Keratinocyte (primary cell): ENCODE data around the gene IDE. TPM values are rescaled to one million over a fixed set of nuclear protein-coding genes. Genes with fewer than 3 reads are reported as not detected.

ENCODE experiments used
- DNase-seq: peaks from one replicate; pipeline ENCODE4 v3.0.0-alpha.2; 2011; ENCODE audit warnings: low read depth, missing footprints, low spot score
- FAIRE-seq: peaks from 2 replicates; lab custom pipeline; 2011; peaks lifted over from hg19 to GRCh38; lab: Jason Lieb, UNC
- H2AFZ ChIP-seq: 2 replicates; pipeline ENCODE4 v1.6.0; 2012; ENCODE audit warnings: low read length, control low read depth, inconsistent platforms; ENCODE audit not compliant: control insufficient read depth
- H3K27ac ChIP-seq: 2 replicates; pipeline ENCODE4 v1.5.1; 2011; ENCODE audit warnings: low read length; ENCODE audit not compliant: control insufficient read depth, insufficient read depth
- H3K27me3 ChIP-seq: 3 replicates; pipeline ENCODE4 v1.6.0; 2011; ENCODE audit warnings: low read length; ENCODE audit not compliant: control insufficient read depth, insufficient read depth; ENCODE audit errors: extremely low read depth
- H3K36me3 ChIP-seq, 2 experiments: 2 replicates in 1 of 2; 3 replicates in 1 of 2; pipeline ENCODE4 v1.5.1; 2011; ENCODE audit warnings: low read length in 2 of 2, mild to moderate bottlenecking in 1 of 2; ENCODE audit not compliant: control insufficient read depth in 2 of 2, insufficient read depth in 2 of 2; ENCODE audit errors: extremely low read depth in 1 of 2
- H3K4me1 ChIP-seq: 3 replicates; pipeline ENCODE4 v1.5.1; 2011; ENCODE audit warnings: low read length; ENCODE audit not compliant: control insufficient read depth, insufficient read depth; ENCODE audit errors: extremely low read depth
- H3K4me2 ChIP-seq: 3 replicates; pipeline ENCODE4 v1.6.0; 2011; ENCODE audit warnings: low read depth, low read length; ENCODE audit not compliant: control insufficient read depth, insufficient read depth; ENCODE audit errors: extremely low read depth
- H3K4me3 ChIP-seq, 3 experiments: fragments of 200-600 bp in 1 of 3; sonication (generic) in 1 of 3; 2 replicates in 2 of 3; 3 replicates in 1 of 3; pipeline ENCODE4 v1.5.1; 2011 to 2016; ENCODE audit warnings: low read length in 3 of 3, mild to moderate bottlenecking in 3 of 3, control low read depth in 2 of 3, inconsistent platforms in 1 of 3, low read depth in 1 of 3, mixed read lengths in 1 of 3, mixed run types in 1 of 3, moderate library complexity in 1 of 3; ENCODE audit not compliant: control insufficient read depth in 2 of 3, insufficient read depth in 2 of 3; ENCODE audit errors: extremely low read depth in 1 of 3
- H3K79me2 ChIP-seq: 2 replicates; pipeline ENCODE4 v1.6.0; 2012; ENCODE audit warnings: low read length; ENCODE audit not compliant: control insufficient read depth, insufficient read depth
- H3K9ac ChIP-seq: 3 replicates; pipeline ENCODE4 v1.6.0; 2011; ENCODE audit warnings: low read length; ENCODE audit not compliant: control insufficient read depth, insufficient read depth; ENCODE audit errors: extremely low read depth
- H3K9me1 ChIP-seq: 3 replicates; pipeline ENCODE4 v1.6.0; 2011; ENCODE audit warnings: low read length; ENCODE audit not compliant: control insufficient read depth, insufficient read depth; ENCODE audit errors: extremely low read depth
- H3K9me3 ChIP-seq: 2 replicates; pipeline ENCODE4 v1.5.1; 2012; ENCODE audit warnings: low read depth, low read length; ENCODE audit not compliant: control insufficient read depth
- H4K20me1 ChIP-seq: 3 replicates; pipeline ENCODE4 v1.6.0; 2011; ENCODE audit warnings: low read length; ENCODE audit not compliant: control insufficient read depth, insufficient read depth; ENCODE audit errors: extremely low read depth
- CTCF ChIP-seq, 3 experiments: IDR thresholded peaks in 1 of 3; conservative IDR thresholded peaks in 1 of 3; optimal IDR thresholded peaks in 1 of 3; 2 replicates in 2 of 3; 3 replicates in 1 of 3; pipeline versions ENCODE3 to v1.5.1; 2011; ENCODE audit warnings: low read length in 3 of 3, mild to moderate bottlenecking in 3 of 3, moderate library complexity in 2 of 3, control low read depth in 1 of 3, inconsistent platforms in 1 of 3; ENCODE audit not compliant: insufficient read depth in 2 of 3; ENCODE audit errors: extremely low read depth in 1 of 3
- EZH2 ChIP-seq: IDR thresholded peaks from one replicate; pipeline ENCODE4 v1.6.1; 2012; ENCODE audit warnings: inconsistent platforms, mild to moderate bottlenecking, low read length, moderate library complexity
- dilution Hi-C: fragments of 300-500 bp; cut with MboI; formaldehyde crosslinking; loops from one replicate; pipeline ENCODE4 v1.7.0; 2020; ENCODE audit warnings: low sequenced_read_pairs; ENCODE audit not compliant: extremely low pct_ligation_motif_present
- polyA plus RNA-seq, 5 experiments: library from polyadenylated mRNA; depleted of rRNA in 3 of 5; stranded (reverse) in 3 of 5; stranded (forward) in 1 of 5; unstranded in 1 of 5; fragments of >200 nt; gene quantifications; 1 replicate in 1 of 5; 2 replicates in 3 of 5; 3 replicates in 1 of 5; pipeline versions ENCODE4 v1.2.1 to v1.2.3, GENCODE V29; 2011 to 2012; ENCODE audit warnings: missing spikeins in 2 of 5, low read depth in 1 of 5, low replicate concordance in 1 of 5

The IDE gene
- polyA plus RNA-seq, 1 donor (not counting 4 experiments of a cell fraction or from before 2014, with no cell fraction given), result 24.4 TPM

- Histone ChIP-seq H3K4me2 (peak overlapping the region; percentile 95), H3K36me3 (no peaks in the 10 kb centered on the region), H3K27ac (peak overlapping the region; percentile 83), H3K9me3 (no peaks in the 10 kb centered on the region), H4K20me1 (no peaks in the 10 kb centered on the region), H3K9ac (peak overlapping the region; percentile 88), H3K79me2 (peaks cover 59% of the 10 kb centered on the region), H3K4me1 (peaks cover 8% of the 10 kb centered on the region), H3K27me3 (no peaks in the 10 kb centered on the region), H3K9me1 (no peaks in the 10 kb centered on the region), H2AFZ (peak overlapping the region; percentile 94), H3K4me3 (peak overlapping the region; percentile 83 to 95 (median 93))
- FAIRE-seq (no peak), DNase-seq (no peak)
- dilution Hi-C loops, result no loop called here
- TF ChIP-seq CTCF (optimal IDR thresholded peaks at IDR 0.05 in 1 of 3, IDR thresholded peaks at IDR 0.05 in 1 of 3, conservative IDR thresholded peaks at IDR 0.05 in 1 of 3; ENCODE audit: extremely low read depth in 1 of 3, insufficient read depth in 2 of 3, low read length in 3 of 3) (no peak), EZH2 (no peak)
These were observed 20.0 kb upstream of the IDE start for GRCh38 chr10:92593619-92594588.

GRCh38 chr10:92592761-92593618, 19.1 kb upstream of the IDE start, which contains the start of gene KIF11:
KIF11 (plus strand) TSS chr10:92593130; CDS start chr10:92593376, 246 bp downstream.
- Histone ChIP-seq H4K20me1 (no peaks in the 10 kb centered on the region), H3K79me2 (peaks cover 50% of the 10 kb centered on the region), H3K27ac (peak within 1 kb of the TSS; percentile 83), H3K4me2 (peak within 1 kb of the TSS; percentile 95), H3K9me1 (no peaks in the 10 kb centered on the region), H3K4me1 (peaks cover 8% of the 10 kb centered on the region), H3K4me3 (peak within 1 kb of the TSS; percentile 83 to 95 (median 93)), H3K27me3 (no peaks in the 10 kb centered on the region), H3K9me3 (no peaks in the 10 kb centered on the region), H3K36me3 (no peaks in the 10 kb centered on the region), H2AFZ (peak within 1 kb of the TSS; percentile 94), H3K9ac (peak within 1 kb of the TSS; percentile 88)
- peak; percentile 67 for DNase-seq
- TF ChIP-seq CTCF (optimal IDR thresholded peaks at IDR 0.05 in 1 of 3, IDR thresholded peaks at IDR 0.05 in 1 of 3, conservative IDR thresholded peaks at IDR 0.05 in 1 of 3; ENCODE audit: extremely low read depth in 1 of 3, insufficient read depth in 2 of 3, low read length in 3 of 3), result no peak
- no peak for TF ChIP-seq EZH2
- FAIRE-seq, result peak; percentile 92
- dilution Hi-C loops, result no loop called here
